GM12878 (cell line): ENCODE data around the gene ANP32B. TPM values are rescaled to one million over a fixed set of nuclear protein-coding genes. Genes with fewer than 3 reads are reported as not detected.

Source experiments
- ATAC-seq: fragments of 200-7000 bp; cut with Tn5 transposase; 3 replicates; pipeline ENCODE4 v1.9.1; 2020; ENCODE audit warnings: mild to moderate bottlenecking, moderate library complexity
- BruUV-seq: library from RNA; stranded (reverse); fragments of 400-500 nt; replicated peaks from 2 replicates; lab custom pipeline; 2021; lab: Mats Ljungman, UMichigan
- CTCF ChIA-PET: fragments of 300-600 bp; sonication (Branson Sonifier 250); formaldehyde crosslinking; extraction: SDS; loops from one replicate; lab custom pipeline; 2021; ENCODE audit warnings: inconsistent platforms; lab: Yijun Ruan, JAX
- POLR2A ChIA-PET: fragments of 350-600 bp; formaldehyde crosslinking; extraction: SDS; loops from one replicate; lab custom pipeline; 2021; ENCODE audit warnings: inconsistent platforms; lab: Charles Lee
- RAD21 ChIA-PET: fragments of 300-600 bp; sonication (Branson Sonifier 250); formaldehyde crosslinking; loops from one replicate; lab custom pipeline; 2023; ENCODE audit warnings: antibody characterized with exemption; ENCODE audit not compliant: unreplicated experiment; lab: Charles Lee
- SMC1A ChIA-PET: fragments of 300-600 bp; sonication (Branson Sonifier 250); formaldehyde crosslinking; loops from one replicate; lab custom pipeline; 2023; ENCODE audit not compliant: unreplicated experiment, uncharacterized antibody; lab: Charles Lee
- DNase-seq: peaks from one replicate; pipeline ENCODE4 v3.0.0-alpha.2; 2011; ENCODE audit warnings: low read depth, low spot score
- FAIRE-seq: peaks from 3 replicates; lab custom pipeline; 2011; peaks lifted over from hg19 to GRCh38; lab: Jason Lieb, UNC
- H2AFZ ChIP-seq: 2 replicates; pipeline ENCODE4 v1.6.0; 2011; ENCODE audit warnings: low read depth, low read length, control low read depth; ENCODE audit not compliant: control insufficient read depth
- H3K27ac ChIP-seq: 2 replicates; pipeline ENCODE4 v1.5.1; 2011; ENCODE audit warnings: control low read depth; ENCODE audit not compliant: control insufficient read depth, insufficient read depth
- H3K27me3 ChIP-seq, 2 experiments: replicated peaks in 1 of 2; 2 replicates each; pipeline versions ENCODE4 v1.6.0 to v1.6.1; 2011; ENCODE audit warnings: low read length in 1 of 2; ENCODE audit not compliant: control insufficient read depth in 2 of 2, insufficient read depth in 2 of 2
- H3K36me3 ChIP-seq, 2 experiments: 2 replicates each; pipeline ENCODE4 v1.5.1; 2011; ENCODE audit warnings: low read length in 1 of 2; ENCODE audit not compliant: control insufficient read depth in 2 of 2, insufficient read depth in 2 of 2
- H3K4me1 ChIP-seq: 2 replicates; pipeline ENCODE4 v1.6.1; 2011; ENCODE audit warnings: mild to moderate bottlenecking, low read length, moderate library complexity, mixed read lengths; ENCODE audit not compliant: control insufficient read depth, insufficient read depth
- H3K4me2 ChIP-seq: 2 replicates; pipeline ENCODE4 v1.6.0; 2011; ENCODE audit warnings: control low read depth; ENCODE audit not compliant: control insufficient read depth, insufficient read depth
- H3K4me3 ChIP-seq: fragments of 200-600 bp; sonication (generic); 2 replicates; pipeline ENCODE4 v1.5.1; 2016
- H3K79me2 ChIP-seq: 2 replicates; pipeline ENCODE4 v1.6.0; 2011; ENCODE audit warnings: low read length; ENCODE audit not compliant: control insufficient read depth, insufficient read depth
- H3K9ac ChIP-seq: 2 replicates; pipeline ENCODE4 v1.8.0; 2011; ENCODE audit warnings: low read length, control low read depth, mixed read lengths; ENCODE audit not compliant: control insufficient read depth, insufficient read depth
- H3K9me3 ChIP-seq: replicated peaks from 3 replicates; pipeline ENCODE4 v1.5.1; 2011; ENCODE audit warnings: mild to moderate bottlenecking, low read length; ENCODE audit not compliant: control insufficient read depth, insufficient read depth
- H4K20me1 ChIP-seq: 2 replicates; pipeline ENCODE4 v1.6.0; 2011; ENCODE audit not compliant: control insufficient read depth, insufficient read depth
- EED ChIP-seq: sonication (generic); IDR thresholded peaks from 2 replicates; pipeline ENCODE4 v1.6.1; 2016; ENCODE audit warnings: antibody characterized with exemption, low read depth
- FOXM1 ChIP-seq: IDR thresholded peaks from 2 replicates; pipeline ENCODE4 v1.6.1; 2012; ENCODE audit warnings: low read depth, mild to moderate bottlenecking, inconsistent platforms, low read length, moderate library complexity
- IKZF1 ChIP-seq: fragments of 450-650 bp; conservative IDR thresholded peaks from 2 replicates; pipeline ENCODE4 v1.6.1; 2017; ENCODE audit warnings: antibody characterized with exemption, mild to moderate bottlenecking
- MEF2A ChIP-seq: IDR thresholded peaks from 2 replicates; pipeline ENCODE4 v1.6.1; 2011; ENCODE audit warnings: low read depth, mild to moderate bottlenecking, low read length, moderate library complexity; ENCODE audit not compliant: insufficient read depth
- MEF2B ChIP-seq: fragments of 450-650 bp; IDR thresholded peaks from 2 replicates; pipeline ENCODE4 v1.6.1; 2018; ENCODE audit warnings: mild to moderate bottlenecking, moderate library complexity; ENCODE audit not compliant: partially characterized antibody, poor library complexity, severe bottlenecking
- NFXL1 ChIP-seq: fragments of 450-650 bp; IDR thresholded peaks from 2 replicates; pipeline ENCODE4 v1.6.1; 2017; ENCODE audit warnings: antibody characterized with exemption, mild to moderate bottlenecking, borderline replicate concordance
- NFYB ChIP-seq: IDR thresholded peaks from 2 replicates; pipeline ENCODE4 v1.6.1; 2011; ENCODE audit warnings: low read depth, mild to moderate bottlenecking, low read length, improper control_type of control experiment, moderate library complexity; ENCODE audit not compliant: insufficient read depth
- NR2F1 ChIP-seq: fragments of 450-650 bp; conservative IDR thresholded peaks from 2 replicates; pipeline ENCODE4 v1.6.1; 2017; ENCODE audit warnings: mild to moderate bottlenecking
- POLR2A ChIP-seq: IDR thresholded peaks from 2 replicates; pipeline ENCODE4 v1.6.1; 2011; ENCODE audit warnings: low read depth, mild to moderate bottlenecking, low read length
- RUNX3 ChIP-seq: IDR thresholded peaks from 2 replicates; pipeline ENCODE4 v1.6.1; 2012; ENCODE audit warnings: low read length, inconsistent platforms
- SRF ChIP-seq, 2 experiments: IDR thresholded peaks; 2 replicates each; pipeline ENCODE4 v1.6.1; 2011; ENCODE audit warnings: low read depth in 2 of 2, low read length in 2 of 2, mild to moderate bottlenecking in 1 of 2, moderate library complexity in 1 of 2
- TARDBP ChIP-seq: IDR thresholded peaks from 2 replicates; pipeline ENCODE4 v1.6.1; 2016; ENCODE audit warnings: borderline replicate concordance
- ZBED1 ChIP-seq: IDR thresholded peaks from 2 replicates; pipeline ENCODE4 v1.6.1; 2016; ENCODE audit warnings: borderline replicate concordance
- WGBS: methylation state at CpG from one replicate; pipeline ENCODE4 v1.1.6; 2016; ENCODE audit warnings: low lambda C conversion rate; ENCODE audit not compliant: insufficient replicate concordance, insufficient coverage; ENCODE audit errors: missing lambda C conversion rate; 5-methylcytosine and 5-hydroxymethylcytosine counted together
- in situ Hi-C: fragments of 300-500 bp; cut with MboI; formaldehyde crosslinking; loops from 9 replicates; pipeline ENCODE4 v1.14.3; 2018; ENCODE audit warnings: mixed read lengths
- intact Hi-C: fragments of 100-400 bp; cut with micrococcal nuclease; formaldehyde crosslinking; loops from one replicate; pipeline ENCODE4 v1.14.2; 2022; ENCODE audit not compliant: unreplicated experiment
- polyA plus RNA-seq, 11 experiments: library from polyadenylated mRNA; depleted of rRNA in 4 of 11; unstranded in 6 of 11; stranded (reverse) in 5 of 11; fragments of >200 nt; fragmentation: Nextera tagmentation in 4 of 11; fragmentation: Illumina TruSeq in 1 of 11; extraction: Ambion mirVana in 4 of 11; extraction: Trizol in 1 of 11; gene quantifications; 1 replicate in 1 of 11; 2 replicates in 10 of 11; pipeline versions ENCODE4 v1.2.1 to v1.2.3, GENCODE V29; 2011 to 2016; ENCODE audit warnings: inconsistent platforms in 2 of 11, missing spikeins in 2 of 11, low read depth in 1 of 11
- total RNA-seq, 4 experiments: library from RNA; depleted of rRNA in 3 of 4; stranded (reverse); fragments of >200 nt in 3 of 4; fragmentation: Illumina TruSeq in 1 of 4; extraction: Trizol in 1 of 4; gene quantifications; 2 replicates each; pipeline versions ENCODE4 v1.2.1 to v1.2.3, GENCODE V29; 2013 to 2021
- TF ChIP-seq, protein P1 (sequence below): fragments of 450-650 bp; formaldehyde crosslinking; IDR thresholded peaks from 2 replicates; pipeline ENCODE4 v1.4.0; 2022; ENCODE audit warnings: mild to moderate bottlenecking, moderate library complexity

ANP32B gene
- total and polyA plus RNA-seq, 10 of the 15 experiments (the other 5 are each of a cell fraction or from before 2014, with no cell fraction given) = 24.5 to 419 (median 171) TPM

DNA sequence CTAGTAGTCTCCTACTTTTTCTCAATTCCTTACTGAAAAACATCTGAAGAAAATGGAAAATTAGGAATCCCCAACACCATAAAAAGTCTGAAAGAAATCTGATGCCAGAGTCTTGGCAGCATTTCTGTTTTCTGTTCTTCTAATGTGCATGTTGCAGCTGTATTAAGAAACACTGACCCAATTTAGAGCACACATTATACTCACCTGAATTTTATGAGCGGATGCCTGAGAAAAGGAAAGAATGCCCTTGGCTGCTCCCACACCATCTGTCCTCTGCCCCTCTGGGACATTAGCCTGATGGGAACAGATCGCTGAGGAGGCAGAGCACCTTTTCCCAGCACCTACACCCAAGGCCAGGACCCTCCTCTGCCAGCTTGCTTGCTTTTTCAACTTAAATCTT is 14.1 kb upstream of the ANP32B start:
- ChIA-PET POLR2A (no interaction called here), SMC1A (no interaction called here), RAD21 (interaction anchor here (0.6 kb wide), 1 partner anchor 20 kb away, joined by 3 read pairs; no protein-coding TSS in a partner anchor), CTCF (no interaction called here)
- no peaks in the 10 kb centered on the region; a peak in 2 of 4 replicates for H3K27me3 ChIP-seq
- FAIRE-seq = no peak
- no peaks in the 10 kb centered on the region for H3K36me3 ChIP-seq
- intact Hi-C loops (no loop called here), in situ Hi-C loops (no loop called here)
- BruUV-seq = no TSS peak
- no peak overlapping the region for H3K9ac ChIP-seq
- ATAC-seq = no peak
- H4K20me1 ChIP-seq = no peaks in the 10 kb centered on the region
- no peaks in the 10 kb centered on the region for H3K79me2 ChIP-seq
- no peak overlapping the region for H3K4me3 ChIP-seq
- H2AFZ ChIP-seq = no peak overlapping the region
- H3K4me1 ChIP-seq = no peaks in the 10 kb centered on the region
- no peak for DNase-seq
- H3K27ac ChIP-seq = no peak overlapping the region
- H3K4me2 ChIP-seq = no peak overlapping the region
- no peaks in the 10 kb centered on the region for H3K9me3 ChIP-seq
- no peak for TF ChIP-seq NR2F1
- TF ChIP-seq TARDBP = no peak
- TF ChIP-seq RUNX3 = no peak
- no peak for TF ChIP-seq SRF (IDR thresholded peaks at IDR 0.05; ENCODE audit: low read depth in 2 of 2, low read length in 2 of 2)
- TF ChIP-seq NFXL1 = no peak
- TF ChIP-seq NFYB = no peak
- TF ChIP-seq FOXM1 = no peak
- TF ChIP-seq, protein P1, sequence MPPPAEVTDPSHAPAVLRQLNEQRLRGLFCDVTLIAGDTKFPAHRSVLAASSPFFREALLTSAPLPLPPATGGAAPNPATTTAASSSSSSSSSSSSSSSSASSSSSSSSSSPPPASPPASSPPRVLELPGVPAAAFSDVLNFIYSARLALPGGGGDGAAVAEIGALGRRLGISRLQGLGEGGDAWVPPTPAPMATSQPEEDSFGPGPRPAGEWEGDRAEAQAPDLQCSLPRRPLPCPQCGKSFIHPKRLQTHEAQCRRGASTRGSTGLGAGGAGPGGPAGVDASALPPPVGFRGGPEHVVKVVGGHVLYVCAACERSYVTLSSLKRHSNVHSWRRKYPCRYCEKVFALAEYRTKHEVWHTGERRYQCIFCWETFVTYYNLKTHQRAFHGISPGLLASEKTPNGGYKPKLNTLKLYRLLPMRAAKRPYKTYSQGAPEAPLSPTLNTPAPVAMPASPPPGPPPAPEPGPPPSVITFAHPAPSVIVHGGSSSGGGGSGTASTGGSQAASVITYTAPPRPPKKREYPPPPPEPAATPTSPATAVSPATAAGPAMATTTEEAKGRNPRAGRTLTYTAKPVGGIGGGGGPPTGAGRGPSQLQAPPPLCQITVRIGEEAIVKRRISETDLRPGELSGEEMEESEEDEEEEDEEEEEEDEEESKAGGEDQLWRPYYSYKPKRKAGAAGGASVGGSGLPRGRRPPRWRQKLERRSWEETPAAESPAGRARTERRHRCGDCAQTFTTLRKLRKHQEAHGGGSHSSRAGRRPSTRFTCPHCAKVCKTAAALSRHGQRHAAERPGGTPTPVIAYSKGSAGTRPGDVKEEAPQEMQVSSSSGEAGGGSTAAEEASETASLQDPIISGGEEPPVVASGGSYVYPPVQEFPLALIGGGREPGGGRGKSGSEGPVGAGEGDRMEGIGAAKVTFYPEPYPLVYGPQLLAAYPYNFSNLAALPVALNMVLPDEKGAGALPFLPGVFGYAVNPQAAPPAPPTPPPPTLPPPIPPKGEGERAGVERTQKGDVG (CRISPR knock-in tag) = no peak
- TF ChIP-seq IKZF1 = no peak
- TF ChIP-seq EED = no peak
- no peak for TF ChIP-seq MEF2A
- TF ChIP-seq MEF2B = no peak
- TF ChIP-seq POLR2A = no peak
- no peak for TF ChIP-seq ZBED1
- 50% methylated on average over 2 of the region's 2 CpGs for WGBS
